Activated CD8-positive, alpha-beta memory T cell treated with anti-CD3 and anti-CD28 coated beads for 36 hours (primary cell): Measurements from ENCODE around the gene MYO6. TPM values are rescaled to one million over a fixed set of nuclear protein-coding genes. Genes with fewer than 3 reads are reported as not detected.

Experiments used
- CTCF ChIA-PET: fragments of 350-600 bp; sonication (Branson Sonifier 250); formaldehyde crosslinking; loops from one replicate; lab custom pipeline; 2021; ENCODE audit warnings: antibody characterized with exemption; lab: Charles Lee
- POLR2A ChIA-PET: fragments of 350-600 bp; sonication (Branson Sonifier 250); formaldehyde crosslinking; loops from one replicate; lab custom pipeline; 2021; ENCODE audit warnings: antibody characterized with exemption; lab: Charles Lee
- total RNA-seq, 2 experiments: library from RNA; stranded (reverse); gene quantifications; one replicate each; pipeline ENCODE4 v1.2.3, GENCODE V29; 2021

MYO6 gene
- total RNA-seq, 2 experiments from 2014 or later: 4.9 to 5.8 TPM

DNA sequence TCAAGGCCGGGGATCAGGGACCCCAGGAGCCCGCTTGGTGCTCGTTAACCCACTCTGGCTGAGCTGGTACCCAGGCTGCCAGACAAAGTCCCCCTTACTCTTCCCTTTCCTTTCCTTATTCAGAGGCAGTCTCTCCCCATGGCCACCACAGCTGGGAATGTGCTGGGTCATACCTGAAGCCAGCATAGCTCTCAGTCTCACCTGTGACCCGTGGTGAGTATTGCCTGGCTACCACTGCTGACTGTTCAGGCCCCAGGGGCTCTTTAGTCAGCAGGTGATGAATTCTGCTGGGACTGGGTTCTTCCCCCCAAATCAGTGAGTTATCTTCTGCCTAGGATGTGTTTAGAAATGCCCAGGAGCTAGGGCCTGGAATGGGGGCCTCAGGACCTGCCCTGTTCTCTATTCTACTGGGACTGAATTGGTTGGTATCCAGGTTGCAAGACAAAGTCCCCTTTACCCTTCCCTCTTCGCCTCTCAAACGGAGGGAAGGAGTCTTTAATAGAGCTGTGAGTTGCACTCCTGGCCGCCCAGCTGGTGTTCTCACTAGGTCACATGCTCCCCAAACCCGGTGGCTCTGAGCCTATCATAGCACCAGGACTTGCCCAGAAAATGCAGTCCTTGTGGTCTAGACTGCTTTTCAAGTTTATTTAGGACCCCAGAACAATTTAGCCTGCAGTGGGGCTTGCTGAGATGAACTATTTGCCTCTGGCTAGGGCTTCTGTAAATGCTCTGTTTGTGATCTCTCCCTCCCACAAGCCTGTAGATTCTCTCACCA lies 64.6 kb downstream of the MYO6 start:
- ChIA-PET POLR2A (no interaction called here), CTCF (no interaction called here)

DNA sequence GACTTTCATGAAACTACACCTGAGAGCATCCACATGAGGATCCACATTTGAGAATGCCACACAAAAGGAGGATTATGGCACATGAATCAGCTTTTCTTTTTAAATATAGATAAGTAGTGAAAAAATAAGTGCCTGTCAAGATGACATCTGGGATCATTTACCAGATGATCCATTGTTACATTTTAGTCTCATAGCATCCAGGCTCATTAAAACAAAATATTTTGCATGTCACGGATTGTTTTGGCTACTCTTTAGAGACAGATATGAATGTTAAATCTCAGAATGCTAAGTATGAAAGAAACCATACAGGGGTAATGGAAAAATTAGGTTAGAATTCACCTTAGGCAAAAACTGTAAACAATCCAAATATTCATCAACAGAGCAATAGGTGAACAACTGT lies 66.7 kb downstream of the MYO6 start:
- ChIA-PET CTCF (no interaction called here), POLR2A (no interaction called here)

DNA sequence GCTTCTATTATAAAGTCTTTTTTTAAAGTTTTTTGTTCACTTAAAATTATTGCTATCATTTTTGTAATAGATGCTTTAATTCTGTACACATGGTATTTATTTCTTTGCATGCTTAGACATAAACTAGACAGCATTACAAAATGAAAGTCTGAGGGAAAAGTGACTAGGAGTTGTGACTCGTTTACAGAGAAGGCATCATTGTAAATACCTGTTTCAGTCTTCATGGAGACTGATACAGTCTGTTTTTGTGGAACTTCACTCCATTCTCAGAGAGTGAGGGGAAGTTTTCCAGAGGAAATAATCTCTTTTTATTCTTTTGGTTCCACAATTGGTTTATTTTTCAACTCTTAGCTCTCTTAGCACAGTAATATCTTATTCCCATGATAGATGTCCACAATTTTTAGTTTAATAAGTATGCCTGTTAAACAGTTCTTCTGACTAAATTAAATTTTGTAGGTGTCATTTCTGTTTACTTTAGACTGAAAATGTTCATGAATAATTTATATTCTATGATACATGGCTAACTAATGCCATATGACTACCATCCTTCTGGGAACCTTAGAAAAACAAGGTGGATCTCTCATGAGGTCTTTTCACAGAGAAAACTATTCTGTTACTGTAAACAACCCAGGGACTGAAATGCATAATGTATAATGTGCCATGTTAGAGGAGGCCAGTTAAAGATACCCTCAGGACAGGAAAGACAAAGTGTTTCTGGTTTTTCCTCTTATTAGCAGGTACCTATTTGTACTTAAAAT lies 69.2 kb downstream of the MYO6 start:
- ChIA-PET CTCF (no interaction called here), POLR2A (no interaction called here)

DNA sequence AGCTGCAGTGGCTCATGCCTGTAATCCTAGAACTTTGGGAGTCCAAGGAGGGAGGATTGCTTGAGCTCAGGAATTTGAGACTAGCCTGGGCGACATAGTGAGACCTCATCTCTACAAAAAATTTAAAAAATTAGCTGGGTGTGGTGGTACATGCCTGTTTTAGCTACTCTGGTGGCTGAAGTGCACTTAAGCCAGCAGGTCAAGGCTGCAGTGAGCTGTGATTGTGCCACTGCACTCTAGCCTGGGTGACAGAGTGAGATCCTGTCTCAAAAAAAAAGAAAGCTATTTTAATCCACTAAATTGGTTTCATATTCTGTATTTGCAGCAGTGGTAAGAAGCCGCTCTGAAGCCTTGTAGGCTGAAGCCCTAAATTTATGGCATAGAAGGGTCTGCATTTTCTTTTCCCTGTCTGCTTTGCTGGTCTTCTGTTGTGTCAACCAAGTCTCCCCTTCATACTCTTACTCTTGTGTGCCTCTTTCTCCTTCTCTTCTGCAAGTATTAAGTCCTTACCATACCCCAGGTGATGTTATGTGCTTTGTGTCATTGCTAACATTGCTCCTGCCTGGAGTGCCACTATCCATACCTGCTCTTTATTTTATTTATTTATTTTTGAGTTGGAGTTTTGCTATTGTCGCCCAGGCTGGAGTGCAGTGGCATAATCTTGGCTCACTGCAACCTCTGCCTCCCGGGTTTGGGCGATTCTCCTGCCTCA lies 70.9 kb downstream of the MYO6 start:
- CTCF ChIA-PET: no interaction called here
- POLR2A ChIA-PET: no interaction called here

DNA sequence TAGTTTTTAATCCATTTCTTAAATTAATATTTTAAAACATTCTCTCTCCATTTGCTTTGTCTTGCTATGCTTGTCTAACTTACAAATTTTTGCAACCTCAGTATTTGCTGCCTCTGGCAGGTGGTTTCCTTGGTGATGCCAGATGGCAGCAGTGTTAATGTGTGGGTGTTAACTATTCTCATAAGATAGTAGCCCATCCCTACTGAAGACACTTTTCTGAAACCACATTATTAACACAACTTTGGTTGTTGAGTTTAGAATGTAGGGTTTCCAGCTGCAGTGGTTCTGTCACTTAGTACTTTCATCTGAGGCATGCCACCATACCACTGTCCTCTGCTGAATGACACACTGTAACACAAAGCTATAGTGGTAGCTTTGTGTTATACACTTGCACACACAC lies 75.1 kb downstream of the MYO6 start:
- CTCF ChIA-PET: no interaction called here
- POLR2A ChIA-PET: no interaction called here

DNA sequence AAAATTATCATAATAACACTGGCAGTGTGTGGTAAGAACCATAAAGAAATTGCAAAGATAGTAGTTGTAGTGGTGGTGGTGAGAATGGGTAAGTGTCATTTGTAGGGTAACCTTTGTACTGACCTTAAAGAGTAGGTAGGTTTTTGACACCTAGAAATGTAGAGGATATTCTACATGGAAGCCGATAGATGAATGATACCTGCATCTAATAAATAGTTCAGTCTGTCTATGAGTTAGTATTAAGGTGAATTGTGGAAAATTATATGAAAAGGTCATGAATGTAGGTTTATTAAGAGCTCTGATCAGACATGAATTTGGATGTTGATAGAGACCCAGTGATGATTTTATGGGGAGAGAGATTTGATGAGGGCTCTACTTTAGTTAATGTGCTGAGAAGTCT lies 78.1 kb downstream of the MYO6 start:
- POLR2A ChIA-PET: no interaction called here
- CTCF ChIA-PET: no interaction called here

DNA sequence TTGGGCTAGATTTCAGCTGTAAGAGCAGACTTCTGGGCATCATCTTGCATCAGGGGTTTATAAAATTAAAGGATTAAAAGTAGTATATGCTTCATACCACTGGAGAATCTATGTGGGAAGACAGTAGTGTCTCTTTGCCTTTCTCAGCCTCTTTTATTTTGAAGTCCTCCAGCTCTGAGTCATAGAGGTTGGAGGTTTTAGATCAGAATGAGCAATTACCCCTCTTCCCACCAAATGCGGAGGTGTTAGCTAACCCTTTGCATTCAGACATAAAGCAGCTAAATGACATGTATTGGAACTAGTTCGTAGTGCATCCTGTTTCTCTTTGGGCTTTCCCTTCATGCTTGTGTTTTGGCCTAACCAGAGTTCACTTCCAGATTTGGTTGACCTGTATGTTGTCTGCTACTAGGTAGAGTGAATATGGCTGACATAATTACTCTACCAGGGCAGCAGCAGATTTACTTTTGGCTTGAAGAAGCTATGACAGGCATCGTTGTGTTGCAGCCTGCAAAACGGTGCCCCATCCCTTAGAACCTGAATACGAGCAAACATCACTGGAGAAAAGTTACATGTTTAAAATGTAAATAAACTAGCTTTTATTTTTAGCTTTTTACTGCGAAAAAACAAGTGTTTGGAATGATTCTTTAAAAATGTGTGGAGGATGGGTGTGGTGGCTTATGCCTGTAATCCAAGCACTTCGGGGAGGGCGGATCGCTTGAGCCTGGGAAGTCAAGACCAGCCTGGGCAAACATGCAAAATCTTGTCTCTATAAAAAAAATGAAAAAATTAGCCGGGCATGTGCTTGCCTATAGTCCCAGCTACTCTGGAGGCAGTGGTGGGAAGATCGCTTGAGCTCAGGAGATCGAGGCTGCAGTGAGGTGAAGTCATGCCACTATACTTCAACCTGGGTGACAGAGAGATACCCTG lies 82.2 kb downstream of the MYO6 start:
- POLR2A ChIA-PET: interaction anchor here (0.5 kb wide), 1 partner anchor 223 kb away, joined by 3 read pairs; no protein-coding TSS in a partner anchor
- CTCF ChIA-PET: no interaction called here

DNA sequence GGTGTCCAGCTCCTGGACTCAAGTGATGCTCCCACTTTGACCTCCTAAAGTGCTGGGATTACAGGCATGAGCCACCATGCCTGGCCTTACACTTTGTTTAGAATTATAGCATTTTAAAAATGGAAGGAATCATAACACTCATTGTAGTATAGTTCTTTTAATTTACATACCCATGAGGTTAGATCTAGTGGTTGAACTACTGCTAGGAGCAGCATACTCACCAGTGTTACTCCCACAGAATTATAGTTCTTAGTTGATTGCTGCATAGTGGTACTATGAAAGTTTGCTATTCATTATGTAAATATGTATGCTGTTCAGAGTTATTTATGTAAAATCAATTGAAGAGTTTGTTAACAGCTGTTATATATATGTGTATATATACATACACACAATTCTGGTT lies 85.4 kb downstream of the MYO6 start:
- ChIA-PET CTCF (no interaction called here), POLR2A (no interaction called here)

DNA sequence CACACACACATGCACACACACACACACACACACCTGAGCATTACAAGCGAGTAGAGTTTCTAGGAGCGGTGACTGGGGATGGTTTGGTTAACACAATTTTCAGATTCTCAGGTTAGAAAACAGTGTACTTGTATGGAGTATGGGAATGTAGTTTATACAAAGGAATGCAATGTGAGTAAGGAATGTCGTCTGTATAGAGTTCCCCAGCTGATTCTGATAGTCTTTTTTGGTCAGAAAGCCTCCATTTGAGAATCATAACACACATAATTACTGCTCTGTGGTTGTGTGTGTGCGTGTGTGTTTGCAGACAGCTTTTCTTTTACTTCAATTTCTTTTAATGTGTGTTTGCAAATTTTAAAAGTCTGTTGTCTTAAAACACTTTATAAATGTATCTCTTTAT lies 93.2 kb downstream of the MYO6 start:
- POLR2A ChIA-PET: no interaction called here
- CTCF ChIA-PET: no interaction called here

DNA sequence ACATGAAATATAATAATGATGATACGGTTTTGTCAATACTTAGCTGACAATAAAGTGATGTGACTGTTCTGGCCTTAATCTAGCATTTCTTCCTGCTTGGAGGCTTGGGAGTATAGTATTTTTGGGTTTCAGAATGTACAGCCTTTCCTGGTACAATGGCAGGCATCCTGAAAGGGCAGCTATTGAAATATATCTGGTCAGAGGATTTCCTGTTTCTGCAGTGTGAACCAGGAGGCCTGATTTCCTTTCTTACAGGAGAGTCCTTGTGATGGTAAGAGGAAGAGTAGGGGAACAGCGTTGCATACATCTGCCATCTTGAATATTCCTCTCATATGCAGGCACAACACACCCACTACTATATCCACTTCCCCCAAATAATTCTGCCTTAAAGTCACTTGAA lies 93.7 kb downstream of the MYO6 start:
- CTCF ChIA-PET: no interaction called here
- POLR2A ChIA-PET: no interaction called here

DNA sequence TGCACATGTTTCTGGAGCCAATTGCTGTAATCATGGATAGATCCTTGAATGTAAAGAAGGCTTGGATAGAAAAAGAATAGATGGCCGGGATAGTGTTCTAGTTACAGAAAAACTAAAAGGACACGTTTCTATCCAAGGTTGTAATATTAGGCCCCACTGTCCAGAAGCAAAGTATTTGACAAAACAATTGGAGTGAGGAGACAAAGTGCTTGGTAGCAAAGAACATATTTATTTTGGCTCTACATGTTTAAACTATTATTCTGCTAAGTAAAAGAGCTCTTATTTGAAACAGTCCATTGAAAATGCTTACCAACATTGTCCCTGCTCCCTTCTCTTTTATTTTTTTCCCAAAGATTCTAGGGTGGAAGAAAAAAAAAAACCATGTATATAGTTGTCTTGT lies 94.4 kb downstream of the MYO6 start:
- POLR2A ChIA-PET: no interaction called here
- CTCF ChIA-PET: no interaction called here

DNA sequence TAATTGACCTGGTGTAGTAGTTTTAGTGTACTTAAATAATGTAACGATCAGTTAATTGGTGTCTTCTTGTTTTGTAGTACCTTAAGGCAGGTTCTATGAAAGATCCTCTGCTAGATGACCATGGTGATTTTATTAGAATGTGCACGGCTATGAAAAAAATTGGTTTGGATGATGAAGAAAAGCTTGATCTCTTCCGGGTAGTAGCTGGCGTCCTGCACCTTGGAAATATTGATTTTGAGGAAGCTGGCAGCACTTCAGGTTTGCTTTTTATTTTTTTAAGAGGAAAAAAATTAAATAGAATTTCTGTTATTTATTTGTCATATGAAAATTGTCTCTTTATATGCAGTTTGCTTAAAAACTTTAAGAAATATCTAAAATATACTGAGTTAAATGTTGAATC lies 99.2 kb downstream of the MYO6 start:
- ChIA-PET CTCF (no interaction called here), POLR2A (no interaction called here)

DNA sequence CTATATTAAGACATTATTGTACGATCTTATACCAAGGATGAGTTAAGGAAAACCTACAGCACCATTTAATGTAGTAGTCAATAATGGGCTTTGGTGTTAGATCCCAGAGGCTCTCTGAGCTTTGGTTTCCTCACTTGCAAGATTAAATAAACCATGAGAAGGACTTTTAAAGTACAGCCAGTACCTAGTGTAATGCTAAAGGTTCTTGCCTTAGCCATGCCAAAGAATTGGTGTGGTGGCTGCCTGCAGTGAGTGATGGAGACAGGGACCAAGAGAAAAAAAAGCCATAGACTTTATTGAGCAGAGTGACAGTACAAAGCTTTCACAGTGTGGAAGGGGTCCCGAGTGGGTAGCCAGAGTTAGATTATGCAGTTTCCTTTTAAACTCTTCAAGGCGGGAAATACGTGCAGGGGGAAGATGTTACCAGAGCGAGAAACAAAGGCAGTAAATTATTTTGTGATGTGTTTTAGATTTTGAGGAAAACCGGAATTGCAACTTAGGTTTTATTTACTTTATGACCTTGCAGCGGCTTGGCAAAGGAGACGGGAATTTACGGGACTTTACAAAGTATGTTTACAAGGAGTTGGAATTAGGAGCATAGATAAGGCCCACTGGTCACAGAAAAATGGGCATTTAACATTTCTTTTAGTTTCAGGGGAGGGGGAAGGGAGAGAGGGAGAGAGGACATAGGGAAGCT lies 100.4 kb downstream of the MYO6 start:
- ChIA-PET CTCF (no interaction called here), POLR2A (no interaction called here)

DNA sequence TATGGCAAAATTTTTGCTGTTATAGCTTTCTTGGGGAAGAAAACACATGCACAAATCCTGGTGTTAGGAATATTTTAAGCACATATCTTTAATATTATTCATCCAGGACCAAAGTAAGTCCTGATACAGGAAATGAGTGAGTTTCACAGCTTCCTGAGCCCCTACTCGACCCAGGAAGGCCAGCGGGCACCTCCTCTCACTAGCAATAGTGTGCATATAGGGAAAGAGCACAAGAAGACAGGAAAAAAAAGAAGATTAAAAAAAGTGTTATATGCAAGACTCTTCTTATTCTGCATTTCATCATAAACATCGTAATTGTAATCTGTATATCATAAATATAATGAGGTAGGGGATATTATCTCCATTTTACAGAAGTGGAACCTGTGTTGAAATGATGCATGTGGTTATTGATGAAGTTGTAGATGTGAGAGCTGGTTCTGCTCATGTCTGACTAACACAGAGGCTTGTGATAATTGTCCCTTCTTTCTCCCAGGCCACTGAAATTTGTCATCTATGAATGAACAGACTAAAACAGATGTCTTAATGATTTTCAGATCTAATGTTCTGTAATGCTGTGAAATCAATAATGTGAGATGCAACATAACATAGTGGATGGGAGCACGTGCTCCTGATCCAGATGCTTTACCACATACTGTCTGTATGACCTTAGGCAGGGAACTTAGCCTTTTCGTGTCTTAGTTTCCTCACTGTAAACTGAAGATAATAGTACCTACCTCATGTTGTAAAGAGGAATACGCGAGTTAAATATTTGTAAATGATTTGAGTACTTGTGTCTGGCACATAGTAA lies 101.2 kb downstream of the MYO6 start:
- ChIA-PET CTCF (no interaction called here), POLR2A (no interaction called here)

DNA sequence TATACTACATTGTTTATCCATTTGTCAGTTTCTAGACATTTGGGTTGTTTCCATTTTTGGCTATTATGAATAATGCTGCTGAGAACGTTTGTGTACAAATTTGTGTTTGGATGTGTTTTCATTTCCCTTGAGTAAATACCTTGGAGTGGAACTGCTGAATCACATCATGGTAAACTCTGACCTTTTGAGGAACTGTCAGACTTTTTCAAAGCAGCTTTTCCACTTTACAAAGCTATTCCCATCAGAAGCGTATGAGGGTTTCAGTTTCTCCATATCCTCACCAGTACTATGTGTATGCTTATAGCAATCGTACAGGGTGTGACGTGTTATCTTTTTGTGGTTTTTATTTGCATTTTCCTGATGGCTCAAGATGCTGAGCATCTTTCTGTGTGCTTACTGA lies 103.7 kb downstream of the MYO6 start:
- POLR2A ChIA-PET: no interaction called here
- CTCF ChIA-PET: no interaction called here

DNA sequence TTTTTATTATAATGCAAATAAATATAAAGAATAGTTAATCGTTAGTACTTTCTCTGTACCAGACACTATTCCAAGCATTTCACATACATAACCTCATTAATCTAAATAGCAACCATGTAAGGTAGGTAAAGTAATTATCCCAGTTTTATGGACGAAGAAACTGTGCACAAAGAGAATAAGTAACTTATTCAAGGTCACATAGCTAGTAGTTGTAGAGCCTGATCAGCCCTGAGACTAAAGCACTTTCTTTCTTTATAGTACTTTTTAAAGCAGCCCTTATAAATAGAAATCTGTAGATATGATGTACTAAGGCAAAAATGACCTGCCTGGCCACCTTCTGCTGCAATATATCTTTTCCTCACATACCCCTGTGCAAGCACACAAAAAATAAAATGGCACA lies 104.8 kb downstream of the MYO6 start:
- ChIA-PET POLR2A (no interaction called here), CTCF (no interaction called here)

DNA sequence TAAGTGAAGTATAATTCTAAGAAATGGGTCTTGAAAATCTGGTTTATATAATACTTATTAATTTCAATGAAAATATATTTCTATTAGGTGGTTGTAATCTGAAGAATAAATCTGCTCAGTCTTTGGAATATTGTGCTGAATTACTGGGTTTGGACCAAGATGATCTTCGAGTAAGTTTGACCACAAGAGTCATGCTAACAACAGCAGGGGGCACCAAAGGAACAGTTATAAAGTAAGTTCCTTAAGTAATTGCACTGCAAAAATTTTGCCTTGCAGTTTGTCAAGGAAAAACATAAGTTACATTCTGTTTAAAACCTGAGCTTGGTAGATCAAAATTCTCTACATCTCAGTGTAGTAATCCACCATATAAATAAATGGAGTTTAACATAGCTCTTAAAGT lies 106.0 kb downstream of the MYO6 start:
- CTCF ChIA-PET: no interaction called here

DNA sequence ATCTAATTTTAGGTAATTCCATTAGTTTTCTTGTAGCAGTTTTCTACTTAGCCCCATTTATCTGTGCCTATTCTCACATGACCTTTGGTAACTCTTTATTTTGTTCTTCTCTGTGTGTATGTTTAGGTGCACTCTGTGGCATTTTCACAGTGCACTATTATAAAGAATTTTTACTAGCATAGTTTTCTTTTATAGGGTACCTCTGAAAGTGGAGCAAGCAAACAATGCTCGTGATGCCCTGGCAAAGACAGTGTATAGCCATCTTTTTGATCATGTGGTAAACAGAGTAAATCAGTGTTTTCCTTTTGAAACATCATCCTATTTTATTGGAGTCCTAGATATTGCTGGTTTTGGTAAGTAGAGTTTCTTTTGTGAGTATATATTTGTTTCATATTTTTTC lies 107.9 kb downstream of the MYO6 start:
- CTCF ChIA-PET: no interaction called here
- POLR2A ChIA-PET: no interaction called here

More for the DNA sequence above, 106.0 kb downstream of the MYO6 start:
- POLR2A ChIA-PET: no interaction called here
